HEK293 (cell line): ENCODE data around the gene ECPAS.

Source experiments
- CTCF ChIA-PET: fragments of 350-600 bp; formaldehyde crosslinking; extraction: SDS; loops from one replicate; lab custom pipeline; 2021; ENCODE audit warnings: antibody characterized with exemption; lab: Yijun Ruan, JAX
- POLR2A ChIA-PET: fragments of 300-600 bp; formaldehyde crosslinking; extraction: SDS; loops from one replicate; lab custom pipeline; 2020; ENCODE audit warnings: antibody characterized with exemption, inconsistent platforms; lab: Yijun Ruan, JAX
- H3K27ac ChIP-seq: fragments of 200-500 bp; sonication (Bioruptor generic); 2 replicates; pipeline ENCODE4 v1.5.1; 2014; ENCODE audit warnings: low read depth, low read length, control low read depth, inconsistent platforms; ENCODE audit errors: extremely low read depth
- H3K36me3 ChIP-seq, 2 experiments: fragments of 200-500 bp in 1 of 2; sonication (Bioruptor generic) in 1 of 2; 1 replicate in 1 of 2; 2 replicates in 1 of 2; pipeline ENCODE4 v1.5.1; 2014 to 2017; ENCODE audit warnings: inconsistent platforms in 2 of 2, low read length in 2 of 2; ENCODE audit not compliant: control insufficient read depth in 2 of 2, insufficient read depth in 1 of 2
- H3K4me1 ChIP-seq: fragments of 200-500 bp; sonication (Bioruptor generic); 2 replicates; pipeline ENCODE4 v1.5.1; 2014; ENCODE audit warnings: mild to moderate bottlenecking, low read length, inconsistent platforms; ENCODE audit not compliant: control insufficient read depth, insufficient read depth
- H3K4me3 ChIP-seq: 2 replicates; pipeline ENCODE4 v1.5.1; 2011; ENCODE audit warnings: low read depth, mild to moderate bottlenecking, control low read depth, low read length, moderate library complexity
- H3K9me3 ChIP-seq: fragments of 200-500 bp; sonication (Bioruptor generic); 2 replicates; pipeline ENCODE4 v1.5.1; 2014; ENCODE audit warnings: low read depth, low read length, inconsistent platforms; ENCODE audit not compliant: control insufficient read depth, insufficient read depth
- BCL11A ChIP-seq: fragments of 450-650 bp; formaldehyde crosslinking; IDR thresholded peaks from 2 replicates; pipeline ENCODE4 v1.5.1; 2016; ENCODE audit warnings: low read depth, missing biosample characterization, missing genetic modification characterization
- FEZF1 ChIP-seq: fragments of 450-650 bp; formaldehyde crosslinking; IDR thresholded peaks from 2 replicates; pipeline ENCODE4 v1.5.1; 2016; ENCODE audit warnings: missing biosample characterization, missing genetic modification characterization
- GLI2 ChIP-seq: fragments of 450-650 bp; formaldehyde crosslinking; IDR thresholded peaks from 2 replicates; pipeline ENCODE4; 2017; ENCODE audit warnings: missing biosample characterization, missing genetic modification characterization, low read depth, borderline replicate concordance
- KLF16 ChIP-seq: fragments of 450-650 bp; formaldehyde crosslinking; IDR thresholded peaks from 2 replicates; pipeline ENCODE4 v1.5.1; 2017; ENCODE audit warnings: missing biosample characterization, missing genetic modification characterization
- MZF1 ChIP-seq: fragments of 450-650 bp; formaldehyde crosslinking; IDR thresholded peaks from 2 replicates; pipeline ENCODE4 v1.5.1; 2017; ENCODE audit warnings: missing biosample characterization, missing genetic modification characterization, borderline replicate concordance
- SP3 ChIP-seq: fragments of 450-650 bp; formaldehyde crosslinking; IDR thresholded peaks from 2 replicates; pipeline ENCODE4 v1.5.1; 2016; ENCODE audit warnings: missing biosample characterization, missing genetic modification characterization
- SP7 ChIP-seq: fragments of 450-650 bp; formaldehyde crosslinking; IDR thresholded peaks from 2 replicates; pipeline ENCODE4 v1.5.1; 2016; ENCODE audit warnings: missing biosample characterization, missing genetic modification characterization
- WT1 ChIP-seq: fragments of 450-650 bp; formaldehyde crosslinking; IDR thresholded peaks from 2 replicates; pipeline ENCODE4 v1.5.1; 2016; ENCODE audit warnings: missing biosample characterization, missing genetic modification characterization
- ZBTB48 ChIP-seq: fragments of 450-650 bp; formaldehyde crosslinking; IDR thresholded peaks from 2 replicates; pipeline ENCODE4 v1.5.1; 2016; ENCODE audit warnings: missing biosample characterization, missing genetic modification characterization
- ZBTB7A ChIP-seq: fragments of 450-650 bp; formaldehyde crosslinking; IDR thresholded peaks from 2 replicates; pipeline ENCODE4 v1.5.1; 2016; ENCODE audit warnings: low read depth, missing biosample characterization, missing genetic modification characterization
- ZNF302 ChIP-seq: fragments of 450-650 bp; formaldehyde crosslinking; IDR thresholded peaks from 2 replicates; pipeline ENCODE4 v1.5.1; 2016; ENCODE audit warnings: missing biosample characterization, missing genetic modification characterization, low read depth
- ZNF324 ChIP-seq: fragments of 450-650 bp; formaldehyde crosslinking; IDR thresholded peaks from 2 replicates; pipeline ENCODE4 v1.5.1; 2016; ENCODE audit warnings: missing biosample characterization, missing genetic modification characterization
- ZNF391 ChIP-seq: fragments of 450-650 bp; formaldehyde crosslinking; IDR thresholded peaks from 2 replicates; pipeline ENCODE4 v1.5.1; 2016; ENCODE audit warnings: low read depth, missing biosample characterization, missing genetic modification characterization, borderline replicate concordance
- ZNF394 ChIP-seq: fragments of 450-650 bp; formaldehyde crosslinking; IDR thresholded peaks from 2 replicates; pipeline ENCODE4 v1.5.1; 2016; ENCODE audit warnings: missing biosample characterization, missing genetic modification characterization, mild to moderate bottlenecking, moderate library complexity, borderline replicate concordance
- ZNF423 ChIP-seq: fragments of 450-650 bp; formaldehyde crosslinking; IDR thresholded peaks from 2 replicates; pipeline ENCODE4 v1.5.1; 2016; ENCODE audit warnings: missing biosample characterization, missing genetic modification characterization
- ZNF449 ChIP-seq: fragments of 450-650 bp; formaldehyde crosslinking; IDR thresholded peaks from 2 replicates; pipeline ENCODE4 v1.5.1; 2017; ENCODE audit warnings: missing biosample characterization, mild to moderate bottlenecking, missing genetic modification characterization, moderate library complexity
- ZNF48 ChIP-seq: fragments of 450-650 bp; formaldehyde crosslinking; IDR thresholded peaks from 2 replicates; pipeline ENCODE4 v1.5.1; 2016; ENCODE audit warnings: missing biosample characterization, missing genetic modification characterization
- ZNF626 ChIP-seq: fragments of 450-650 bp; sonication (Bioruptor Pico); formaldehyde crosslinking; IDR thresholded peaks from 2 replicates; pipeline ENCODE4 v1.5.1; 2018; ENCODE audit warnings: missing biosample characterization, missing genetic modification characterization, inconsistent platforms
- ZNF658 ChIP-seq: fragments of 450-650 bp; formaldehyde crosslinking; IDR thresholded peaks from 2 replicates; pipeline ENCODE4; 2016; ENCODE audit warnings: missing biosample characterization, missing genetic modification characterization
- ZNF747 ChIP-seq: fragments of 450-650 bp; formaldehyde crosslinking; IDR thresholded peaks from 2 replicates; pipeline ENCODE4 v1.5.1; 2016; ENCODE audit warnings: missing biosample characterization, missing genetic modification characterization
- ZSCAN18 ChIP-seq: fragments of 450-650 bp; formaldehyde crosslinking; IDR thresholded peaks from 2 replicates; pipeline ENCODE4 v1.5.1; 2016; ENCODE audit warnings: missing biosample characterization, missing genetic modification characterization
- TF ChIP-seq, protein P1 (sequence below): fragments of 450-650 bp; formaldehyde crosslinking; IDR thresholded peaks from 2 replicates; pipeline ENCODE4 v1.5.1; 2017; ENCODE audit warnings: missing biosample characterization, missing genetic modification characterization
- TF ChIP-seq, protein P2 (sequence below): fragments of 450-650 bp; formaldehyde crosslinking; IDR thresholded peaks from 2 replicates; pipeline ENCODE4 v1.5.1; 2016; ENCODE audit warnings: missing biosample characterization, missing genetic modification characterization
- TF ChIP-seq, protein P3 (sequence below): fragments of 450-650 bp; formaldehyde crosslinking; conservative IDR thresholded peaks from 2 replicates; pipeline ENCODE4 v1.5.1; 2016; ENCODE audit warnings: low read depth, missing biosample characterization, missing genetic modification characterization

ECPAS gene

GRCh38 chr9:111481885-111482636 is 2.1 kb downstream of the ECPAS start (continued):
- TF ChIP-seq ZNF626 (tag by site-specific recombination) (no peak), WT1 (tag by site-specific recombination) (peak; percentile 59; the same call in 1 of the 2 replicates), ZBTB48 (no peak), ZNF324 (tag by site-specific recombination) (no peak)
- TF ChIP-seq, protein P1, sequence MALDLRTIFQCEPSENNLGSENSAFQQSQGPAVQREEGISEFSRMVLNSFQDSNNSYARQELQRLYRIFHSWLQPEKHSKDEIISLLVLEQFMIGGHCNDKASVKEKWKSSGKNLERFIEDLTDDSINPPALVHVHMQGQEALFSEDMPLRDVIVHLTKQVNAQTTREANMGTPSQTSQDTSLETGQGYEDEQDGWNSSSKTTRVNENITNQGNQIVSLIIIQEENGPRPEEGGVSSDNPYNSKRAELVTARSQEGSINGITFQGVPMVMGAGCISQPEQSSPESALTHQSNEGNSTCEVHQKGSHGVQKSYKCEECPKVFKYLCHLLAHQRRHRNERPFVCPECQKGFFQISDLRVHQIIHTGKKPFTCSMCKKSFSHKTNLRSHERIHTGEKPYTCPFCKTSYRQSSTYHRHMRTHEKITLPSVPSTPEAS (tag by site-specific recombination) = no peak

- no peak overlapping the region for H3K4me3 ChIP-seq
- H3K36me3 ChIP-seq = no peaks in the 10 kb centered on the region; a peak in 1 of 3 replicates
- no peak for TF ChIP-seq ZNF394 (tag by site-specific recombination)
- TF ChIP-seq ZNF658 (tag by site-specific recombination) = no peak
- no peak for TF ChIP-seq GLI2 (tag by site-specific recombination)
- TF ChIP-seq ZNF747 (tag by site-specific recombination) = no peak
- no peak for TF ChIP-seq FEZF1
- TF ChIP-seq SP3 (tag by site-specific recombination) = no peak
- TF ChIP-seq ZNF302 (tag by site-specific recombination) = no peak
- TF ChIP-seq ZSCAN18 (tag by site-specific recombination) = no peak
- TF ChIP-seq ZNF449 (tag by site-specific recombination) = no peak
- no peak for TF ChIP-seq ZNF391 (tag by site-specific recombination)
- H3K27ac ChIP-seq = no peak overlapping the region
- H3K9me3 ChIP-seq = no peaks in the 10 kb centered on the region
- CTCF ChIA-PET = no interaction called here
- POLR2A ChIA-PET = no interaction called here
- H3K4me1 ChIP-seq = no peaks in the 10 kb centered on the region
Observed at GRCh38 chr9:111477677-111478076, 6.5 kb downstream of the ECPAS start.

DNA sequence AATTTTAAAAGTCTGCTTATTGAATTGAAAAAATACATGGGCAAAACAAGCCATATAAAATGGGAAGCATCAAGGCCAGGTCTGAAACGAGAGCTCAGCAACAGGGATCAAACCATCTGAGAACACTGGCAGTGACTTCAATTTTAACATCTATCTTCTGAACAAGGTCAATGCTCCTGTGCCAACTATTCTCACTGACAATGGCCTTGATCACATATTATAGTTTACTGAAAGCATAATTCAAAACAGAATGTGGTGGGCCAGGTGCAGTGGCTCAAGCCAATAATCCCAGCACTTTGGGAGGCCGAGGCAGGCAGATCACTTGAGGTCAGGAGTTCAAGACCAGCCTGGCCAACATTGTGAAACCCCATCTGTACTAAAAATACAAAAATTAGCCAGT is 9.0 kb downstream of the ECPAS start:
- no peak for TF ChIP-seq ZNF48 (tag by site-specific recombination)
- no peak for TF ChIP-seq KLF16
- TF ChIP-seq, protein P2, sequence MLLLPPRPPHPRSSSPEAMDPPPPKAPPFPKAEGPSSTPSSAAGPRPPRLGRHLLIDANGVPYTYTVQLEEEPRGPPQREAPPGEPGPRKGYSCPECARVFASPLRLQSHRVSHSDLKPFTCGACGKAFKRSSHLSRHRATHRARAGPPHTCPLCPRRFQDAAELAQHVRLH (tag by site-specific recombination) = no peak
- TF ChIP-seq, protein P3, sequence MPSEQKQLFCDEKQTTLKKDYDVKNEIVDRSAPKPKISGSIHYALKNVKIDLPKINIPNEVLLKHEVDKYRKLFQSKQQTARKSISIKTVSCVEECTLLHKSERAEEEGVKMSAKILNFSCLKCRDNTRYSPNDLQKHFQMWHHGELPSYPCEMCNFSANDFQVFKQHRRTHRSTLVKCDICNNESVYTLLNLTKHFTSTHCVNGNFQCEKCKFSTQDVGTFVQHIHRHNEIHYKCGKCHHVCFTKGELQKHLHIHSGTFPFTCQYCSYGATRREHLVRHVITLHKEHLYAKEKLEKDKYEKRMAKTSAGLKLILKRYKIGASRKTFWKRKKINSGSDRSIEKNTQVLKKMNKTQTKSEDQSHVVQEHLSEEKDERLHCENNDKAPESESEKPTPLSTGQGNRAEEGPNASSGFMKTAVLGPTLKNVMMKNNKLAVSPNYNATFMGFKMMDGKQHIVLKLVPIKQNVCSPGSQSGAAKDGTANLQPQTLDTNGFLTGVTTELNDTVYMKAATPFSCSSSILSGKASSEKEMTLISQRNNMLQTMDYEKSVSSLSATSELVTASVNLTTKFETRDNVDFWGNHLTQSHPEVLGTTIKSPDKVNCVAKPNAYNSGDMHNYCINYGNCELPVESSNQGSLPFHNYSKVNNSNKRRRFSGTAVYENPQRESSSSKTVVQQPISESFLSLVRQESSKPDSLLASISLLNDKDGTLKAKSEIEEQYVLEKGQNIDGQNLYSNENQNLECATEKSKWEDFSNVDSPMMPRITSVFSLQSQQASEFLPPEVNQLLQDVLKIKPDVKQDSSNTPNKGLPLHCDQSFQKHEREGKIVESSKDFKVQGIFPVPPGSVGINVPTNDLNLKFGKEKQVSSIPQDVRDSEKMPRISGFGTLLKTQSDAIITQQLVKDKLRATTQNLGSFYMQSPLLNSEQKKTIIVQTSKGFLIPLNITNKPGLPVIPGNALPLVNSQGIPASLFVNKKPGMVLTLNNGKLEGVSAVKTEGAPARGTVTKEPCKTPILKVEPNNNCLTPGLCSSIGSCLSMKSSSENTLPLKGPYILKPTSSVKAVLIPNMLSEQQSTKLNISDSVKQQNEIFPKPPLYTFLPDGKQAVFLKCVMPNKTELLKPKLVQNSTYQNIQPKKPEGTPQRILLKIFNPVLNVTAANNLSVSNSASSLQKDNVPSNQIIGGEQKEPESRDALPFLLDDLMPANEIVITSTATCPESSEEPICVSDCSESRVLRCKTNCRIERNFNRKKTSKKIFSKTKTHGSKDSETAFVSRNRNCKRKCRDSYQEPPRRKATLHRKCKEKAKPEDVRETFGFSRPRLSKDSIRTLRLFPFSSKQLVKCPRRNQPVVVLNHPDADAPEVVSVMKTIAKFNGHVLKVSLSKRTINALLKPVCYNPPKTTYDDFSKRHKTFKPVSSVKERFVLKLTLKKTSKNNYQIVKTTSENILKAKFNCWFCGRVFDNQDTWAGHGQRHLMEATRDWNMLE (tag by site-specific recombination) = no peak
- no peak for TF ChIP-seq SP7
- no peak for TF ChIP-seq ZBTB7A (tag by site-specific recombination)
- TF ChIP-seq BCL11A (tag by site-specific recombination) = no peak
- TF ChIP-seq ZNF423 (tag by site-specific recombination) = no peak
- no peak for TF ChIP-seq MZF1
- TF ChIP-seq, all 188 proteins: peak for 0
- Histone ChIP-seq H3K4me3 (no peak overlapping the region), H3K27ac (no peak overlapping the region), H3K4me1 (no peaks in the 10 kb centered on the region), H3K36me3 (no peaks in the 10 kb centered on the region; a peak in 1 of 3 replicates), H3K9me3 (no peaks in the 10 kb centered on the region)
- ChIA-PET CTCF (interaction anchor here (0.6 to 1.2 kb wide), 3 partner anchors 9 to 48 kb away, joined by 3 to 6 read pairs (median 4); no protein-coding TSS in a partner anchor), POLR2A (interaction anchor here (0.6 kb wide), 1 partner anchor 11 kb away, joined by 4 read pairs; no protein-coding TSS in a partner anchor)
